HG03558 (cell line): ENCODE data around the gene KIDINS220.
A peak's percentile ranks its signal among the peaks of the same experiment; 100 is the strongest.

Experiments
- ATAC-seq: cut with Tn5 transposase; IDR thresholded peaks from one replicate; pipeline ENCODE4 v1.9.1; 2021; ENCODE audit warnings: moderate number of reproducible peaks; ENCODE audit not compliant: unreplicated experiment; ENCODE audit errors: extremely low read depth

KIDINS220 gene

DNA sequence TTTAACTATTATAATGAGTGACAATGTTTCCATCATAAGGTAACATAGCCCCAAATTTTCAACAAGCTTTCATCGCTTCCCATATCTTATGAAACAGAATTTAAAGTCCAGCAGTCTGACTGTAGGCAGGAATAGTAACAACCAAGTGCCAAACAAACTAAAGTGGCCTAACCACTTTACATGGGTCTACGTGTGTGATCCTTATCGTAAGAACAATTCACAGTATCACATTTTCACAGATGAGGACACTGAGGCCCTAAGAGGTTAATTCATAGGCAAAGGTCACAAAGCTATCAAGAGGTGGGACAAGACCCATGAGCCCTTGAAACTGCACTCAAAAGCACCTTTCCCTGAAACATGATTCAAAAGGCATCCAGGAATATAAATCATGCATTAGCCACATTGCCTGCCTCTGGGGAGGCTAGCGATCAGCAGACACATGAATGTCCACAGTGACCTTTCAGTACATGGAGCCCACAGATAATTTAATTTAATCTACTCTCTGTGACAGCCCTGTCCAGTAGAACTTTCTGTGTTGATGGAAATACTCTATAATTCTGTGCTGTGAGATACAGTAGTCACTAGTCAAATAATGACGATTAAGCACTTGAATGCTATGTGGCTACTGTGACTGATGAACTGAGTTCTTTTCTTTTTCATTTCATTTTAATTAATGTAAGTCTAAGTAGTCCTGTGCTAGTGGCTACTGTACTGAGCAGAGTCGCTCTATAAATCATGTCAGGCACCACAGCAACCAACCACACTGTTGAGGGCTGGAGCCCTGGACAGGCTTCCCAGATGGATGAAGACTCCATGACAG, 30.3 kb downstream of the KIDINS220 start:
- ATAC-seq, result no peak

- no peak for ATAC-seq
Measured at GRCh38 chr2:8805278-8806210, 31.9 kb downstream of the KIDINS220 start.

DNA sequence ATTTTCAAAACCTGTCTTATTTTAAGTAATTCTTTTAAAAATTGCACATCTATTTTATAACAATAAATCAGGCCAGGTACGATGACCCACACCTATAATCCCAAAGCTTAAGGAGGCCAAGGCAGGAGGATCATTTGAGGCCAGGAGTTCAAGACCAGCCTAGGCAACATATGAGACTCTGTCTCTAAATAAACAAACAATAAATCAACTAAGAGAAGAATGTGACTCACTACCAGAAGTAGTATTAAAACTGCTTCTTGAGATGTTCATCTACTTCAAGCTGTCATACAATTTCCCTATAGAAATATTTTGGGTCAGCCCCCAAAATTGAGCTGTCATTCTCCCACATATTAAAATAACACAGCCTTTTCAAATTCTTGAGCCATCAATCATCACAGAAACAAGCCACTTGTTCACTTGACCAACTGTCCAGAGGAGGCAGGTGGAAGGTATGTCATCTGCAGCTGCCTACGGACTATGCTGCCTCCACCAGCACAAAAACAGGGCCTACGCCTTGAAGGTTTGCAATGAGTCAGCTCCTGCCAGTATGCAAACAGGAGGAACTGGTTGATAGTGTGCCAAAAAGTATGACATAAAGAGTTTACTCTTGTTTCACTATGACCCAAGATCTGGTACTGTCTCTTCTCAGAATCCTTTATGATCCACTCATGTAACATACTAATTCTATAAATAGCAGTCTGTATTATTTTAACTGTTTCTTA, 33.6 kb downstream of the KIDINS220 start:
- peak; percentile 98 for ATAC-seq

GRCh38 chr2:8802741-8803140, 34.7 kb downstream of the KIDINS220 start:
- ATAC-seq, result no peak

GRCh38 chr2:8800821-8801220, 36.6 kb downstream of the KIDINS220 start:
- ATAC-seq, result no peak

- no peak for ATAC-seq
Measured at GRCh38 chr2:8800218-8800617, 37.2 kb downstream of the KIDINS220 start.

DNA sequence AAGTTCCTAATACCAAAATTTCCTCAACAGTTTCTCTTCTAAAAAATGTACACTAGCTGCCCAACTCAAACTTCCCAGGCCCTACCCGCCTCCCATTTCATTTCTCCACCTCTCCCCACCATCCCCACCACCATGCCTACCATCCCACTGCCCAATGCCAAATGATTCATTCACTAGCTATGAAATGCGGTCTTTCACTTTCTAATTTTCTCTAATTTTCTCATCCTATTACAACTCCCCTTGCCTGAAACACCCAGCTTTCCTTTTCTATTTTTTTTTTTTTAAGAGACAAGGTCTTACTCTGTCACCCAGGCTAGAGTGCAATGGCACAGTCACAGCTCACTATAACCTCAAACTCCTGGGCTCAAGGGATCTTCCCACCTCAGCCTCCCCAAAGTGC, 38.4 kb downstream of the KIDINS220 start:
- no peak for ATAC-seq

GRCh38 chr2:8798393-8798792, 39.0 kb downstream of the KIDINS220 start:
- ATAC-seq, result no peak

DNA sequence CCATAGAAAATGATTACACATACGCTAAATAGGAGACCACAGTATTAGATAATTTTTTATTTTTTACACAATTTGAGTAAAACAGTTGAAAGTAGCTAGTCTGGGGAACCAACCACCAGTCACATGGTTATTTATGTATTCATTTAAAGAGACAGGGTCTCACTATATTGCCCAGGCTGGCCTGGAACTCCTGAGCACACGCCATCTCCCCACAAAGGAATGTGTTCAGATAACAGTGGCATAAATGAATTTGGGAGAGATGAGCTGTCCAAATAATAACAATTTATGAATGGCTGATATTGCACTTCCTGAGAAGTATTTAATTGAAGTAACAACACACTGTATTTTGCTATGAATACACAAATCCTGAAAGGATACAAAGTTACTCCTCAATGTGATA, 39.7 kb downstream of the KIDINS220 start:
- ATAC-seq, result no peak

DNA sequence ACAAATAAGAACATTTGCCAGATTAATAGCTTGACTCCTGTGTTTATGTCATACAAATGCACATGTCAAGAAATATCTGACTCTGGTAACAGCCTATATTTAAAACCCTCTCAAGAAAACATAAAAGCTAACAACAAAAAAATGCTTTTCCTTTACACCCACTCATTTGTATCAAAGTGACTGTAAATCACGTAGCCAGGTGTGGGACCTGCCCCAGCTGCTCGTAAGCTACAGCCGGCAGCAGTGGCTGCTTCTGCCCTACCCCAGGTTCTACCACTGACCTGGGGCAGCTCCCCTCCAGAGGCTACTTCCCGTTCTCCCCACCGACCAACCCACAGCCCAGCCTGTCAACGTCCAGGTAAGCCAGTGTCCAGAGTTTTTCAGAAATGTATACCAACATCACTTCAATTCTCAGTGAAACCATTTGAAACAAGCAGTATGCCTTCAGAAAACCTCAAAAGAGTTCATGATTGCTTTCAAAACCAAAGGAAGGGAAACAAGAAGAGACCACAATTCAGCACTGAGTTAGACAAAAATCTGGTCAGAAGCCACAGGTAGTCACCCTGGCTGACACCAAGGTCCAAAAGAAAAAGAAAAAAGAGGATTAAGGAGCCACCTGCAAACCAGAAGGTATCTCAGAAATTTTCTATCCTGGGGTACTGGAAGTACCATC, 40.4 kb downstream of the KIDINS220 start:
- no peak for ATAC-seq

DNA sequence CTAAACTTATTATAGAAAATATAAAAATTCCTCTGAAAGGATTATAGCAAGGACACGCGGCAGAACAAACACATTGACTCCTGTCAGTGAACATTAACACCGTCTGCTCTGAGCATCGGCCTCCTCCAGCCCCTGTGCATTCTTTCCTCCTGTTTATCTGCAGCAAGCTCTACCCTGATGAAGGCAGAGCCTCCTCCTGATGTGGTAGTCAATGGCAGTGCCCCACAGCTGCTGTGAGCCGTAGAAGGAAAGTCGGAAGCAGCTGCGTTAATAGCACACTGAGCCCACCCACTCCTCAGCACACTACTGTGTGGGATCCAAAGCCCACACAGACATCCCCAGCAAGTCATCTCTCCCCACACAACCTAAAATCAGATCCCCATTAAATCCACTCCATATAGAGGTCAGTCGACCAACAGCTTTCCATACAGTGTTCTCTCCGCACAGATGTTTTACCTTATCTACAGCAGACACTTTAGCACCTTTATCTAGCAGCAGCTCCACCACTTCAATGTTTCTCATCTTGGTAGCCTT, 41.0 kb downstream of the KIDINS220 start:
- no peak for ATAC-seq

GRCh38 chr2:8794923-8795825, 42.2 kb downstream of the KIDINS220 start:
- ATAC-seq, result no peak

GRCh38 chr2:8790739-8791162, 46.7 kb downstream of the KIDINS220 start:
- ATAC-seq, result peak; percentile 40

DNA sequence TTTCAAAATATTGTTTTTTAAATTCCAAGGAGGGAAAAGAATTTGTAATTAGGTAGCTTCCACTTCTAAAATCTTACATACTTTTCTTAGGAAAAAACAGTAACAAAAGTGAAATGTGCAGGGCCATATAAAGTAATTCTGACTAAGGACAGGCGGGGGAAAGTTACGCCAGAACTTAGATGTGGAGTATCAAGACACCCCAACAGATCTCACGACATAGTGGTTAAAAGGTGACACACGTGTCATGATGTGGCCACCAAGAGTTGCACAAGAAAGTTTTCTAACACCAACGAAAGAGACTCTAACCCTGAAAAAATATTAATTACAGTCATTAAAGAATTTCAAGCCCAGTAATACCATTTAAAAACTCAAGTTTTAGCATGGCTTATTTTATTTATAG, 51.0 kb downstream of the KIDINS220 start:
- ATAC-seq, result no peak

GRCh38 chr2:8779795-8780671, 57.4 kb downstream of the KIDINS220 start:
- ATAC-seq, result no peak

GRCh38 chr2:8774371-8774770, 63.0 kb downstream of the KIDINS220 start:
- no peak for ATAC-seq

DNA sequence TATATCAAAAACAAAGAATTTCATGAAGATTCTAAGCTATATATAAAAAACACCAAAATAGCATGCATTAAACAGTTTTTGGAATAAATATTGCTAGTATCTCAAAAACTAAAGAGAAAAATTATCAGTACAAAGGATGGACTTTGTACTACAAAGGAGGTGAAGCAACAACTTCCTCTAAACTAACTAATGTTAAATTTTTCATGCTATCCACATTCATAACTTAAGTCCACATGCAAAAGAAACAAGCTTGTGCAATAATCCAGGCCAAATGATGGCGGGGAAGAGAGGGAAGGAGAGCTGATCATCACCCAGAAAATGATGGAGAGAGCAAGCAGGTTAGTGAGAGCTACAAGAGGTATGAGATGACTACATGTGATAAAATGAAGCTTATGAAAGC, 70.1 kb downstream of the KIDINS220 start:
- ATAC-seq, result no peak
